ENCODE measurements around the gene PSORS1C2. TPM values are rescaled to one million over a fixed set of nuclear protein-coding genes. Genes with fewer than 3 reads are reported as not detected.

The PSORS1C2 gene
- total and polyA plus RNA-seq, 2 donors (not counting 3 experiments of a cell fraction or from before 2014, with no cell fraction given) = not detected

GRCh38 chr6:31143148-31143547 is 4.3 kb upstream of the PSORS1C2 start:
- Histone ChIP-seq H3K4me3 (replicated peaks in 1 of 3; ENCODE audit: insufficient read depth in 1 of 3, low read depth in 1 of 3, low read length in 3 of 3) (no peak overlapping the region), H3K9me1 (replicated peaks; ENCODE audit: control insufficient read depth, extremely low read depth, insufficient read depth, low read length) (no peaks in the 10 kb centered on the region), H4K20me1 (replicated peaks; ENCODE audit: control insufficient read depth, extremely low read depth, insufficient read depth, low read length) (no peaks in the 10 kb centered on the region), H3K9me3 (replicated peaks; ENCODE audit: control insufficient read depth, insufficient read depth, low read length) (no peaks in the 10 kb centered on the region), H3K4me1 (ENCODE audit: control insufficient read depth, extremely low read depth, insufficient read depth, low read length) (peaks cover 8% of the 10 kb centered on the region), H2AFZ (ENCODE audit: low read depth, low read length) (no peak overlapping the region), H3K27me3 (ENCODE audit: control insufficient read depth in 2 of 2, insufficient read depth in 2 of 2, low read length in 2 of 2) (no peaks in the 10 kb centered on the region), H3K79me2 (ENCODE audit: control insufficient read depth, insufficient read depth, low read length) (no peaks in the 10 kb centered on the region), H3K9ac (replicated peaks; ENCODE audit: extremely low read depth, insufficient read depth, low read length) (no peak overlapping the region), H3K27ac (ENCODE audit: insufficient read depth, low read depth, low read length) (no peak overlapping the region), H3K4me2 (ENCODE audit: insufficient read depth, low read length) (no peak overlapping the region), H3K36me3 (ENCODE audit: control insufficient read depth in 2 of 2, extremely low read depth in 1 of 2, insufficient read depth in 2 of 2, low read length in 2 of 2) (peaks cover 0 to 8% of the 10 kb centered on the region in 2 experiments)
- POLR2A ChIA-PET = no interaction called here
- TF ChIP-seq EZH2 (IDR thresholded peaks at IDR 0.05; ENCODE audit: borderline replicate concordance, low read depth, low read length, severe bottlenecking) = no peak
- no peak for TF ChIP-seq MYC (IDR thresholded peaks at IDR 0.05; ENCODE audit: low read depth, low read length)
- TF ChIP-seq POLR2AphosphoS5 (IDR thresholded peaks at IDR 0.05; ENCODE audit: insufficient read depth, low read depth, low read length) = no peak
- TF ChIP-seq CTCF (IDR thresholded peaks at IDR 0.05; ENCODE audit: extremely low read depth in 1 of 2, insufficient read depth in 1 of 2, low read depth in 1 of 2, low read length in 2 of 2) = no peak
- TF ChIP-seq MAX (IDR thresholded peaks at IDR 0.05; ENCODE audit: insufficient read depth, insufficient read length) = no peak
- TF ChIP-seq POLR2A (IDR thresholded peaks at IDR 0.05; ENCODE audit: low read depth, low read length) = no peak
- TF ChIP-seq JUN (IDR thresholded peaks at IDR 0.05; ENCODE audit: borderline replicate concordance, insufficient read depth, insufficient read length, low read depth) = no peak
- FAIRE-seq = no peak
- no TSS peak for BruUV-seq (replicated peaks)
- dilution Hi-C loops (cut with MboI; ENCODE audit: extremely low pct_ligation_motif_present, low sequenced_read_pairs) (no loop called here), intact Hi-C loops (cut with micrococcal nuclease) (no loop called here)
- CTCF ChIA-PET = interaction anchor here (0.6 to 1.6 kb wide), 4 partner anchors 10 to 223 kb away, joined by 3 to 6 read pairs (median 4); no protein-coding TSS in a partner anchor
- DNase-seq (ENCODE audit: low read depth, low spot score) = no peak
